ENCODE data around the gene ZNF511. TPM values are rescaled to one million over a fixed set of nuclear protein-coding genes. Genes with fewer than 3 reads are reported as not detected.

ZNF511 gene
- total RNA-seq, 1 donor from 2014 or later, result 36.3 TPM

- peaks cover 25% of the 10 kb centered on the region for H3K27me3 ChIP-seq
- TF ChIP-seq POLR2AphosphoS5 (IDR thresholded peaks at IDR 0.05; ENCODE audit: insufficient read depth in 1 of 2, low read depth in 1 of 2) (no peak), POLR2A (IDR thresholded peaks at IDR 0.05) (no peak), CTCF (IDR thresholded peaks at IDR 0.05) (no peak)
- intact Hi-C loops (cut with DNase I), result no loop called here
Observed at GRCh38 chr10:133327651-133328357, 19.1 kb downstream of the ZNF511 start.

GRCh38 chr10:133328358-133329343 is 19.9 kb downstream of the ZNF511 start:
- TF ChIP-seq POLR2AphosphoS5 (IDR thresholded peaks at IDR 0.05; ENCODE audit: insufficient read depth in 1 of 2, low read depth in 1 of 2), result no peak
- TF ChIP-seq POLR2A (IDR thresholded peaks at IDR 0.05), result no peak
- no peak for TF ChIP-seq CTCF (IDR thresholded peaks at IDR 0.05)
- Histone ChIP-seq H3K27me3 (peaks cover 25% of the 10 kb centered on the region), H3K4me3 (no peak overlapping the region), H3K27ac (no peak overlapping the region), H3K9me3 (no peaks in the 10 kb centered on the region), H3K36me3 (no peaks in the 10 kb centered on the region), H3K4me1 (peaks cover 25% of the 10 kb centered on the region)
- intact Hi-C loops (cut with DNase I), result no loop called here
- no peak for DNase-seq (ENCODE audit: extremely low spot score in 2 of 2)

More at GRCh38 chr10:133327651-133328357, 19.1 kb downstream of the ZNF511 start:
- Histone ChIP-seq H3K9me3 (no peaks in the 10 kb centered on the region), H3K27ac (no peak overlapping the region), H3K4me1 (peaks cover 25% of the 10 kb centered on the region), H3K36me3 (no peaks in the 10 kb centered on the region), H3K4me3 (no peak overlapping the region)
- DNase-seq (ENCODE audit: extremely low spot score in 2 of 2), result no peak

- intact Hi-C loops (cut with DNase I), result no loop called here
- Histone ChIP-seq H3K4me1 (peaks cover 26% of the 10 kb centered on the region), H3K9me3 (no peaks in the 10 kb centered on the region), H3K36me3 (no peaks in the 10 kb centered on the region), H3K27me3 (peaks cover 25% of the 10 kb centered on the region), H3K4me3 (peak overlapping the region in 1 of 2 donors; percentile 30), H3K27ac (no peak overlapping the region)
- TF ChIP-seq POLR2A (IDR thresholded peaks at IDR 0.05) (no peak), POLR2AphosphoS5 (IDR thresholded peaks at IDR 0.05; ENCODE audit: insufficient read depth in 1 of 2, low read depth in 1 of 2) (peak in 1 of 2 donors; percentile 12), CTCF (IDR thresholded peaks at IDR 0.05) (peak; percentile 69 to 85 (median 74))
- DNase-seq (ENCODE audit: extremely low spot score in 2 of 2), result no peak
Observed at GRCh38 chr10:133329491-133330202, 20.9 kb downstream of the ZNF511 start.

- intact Hi-C loops (cut with DNase I), result no loop called here
- Histone ChIP-seq H3K4me1 (peaks cover 34% of the 10 kb centered on the region), H3K4me3 (no peak overlapping the region), H3K27ac (no peak overlapping the region), H3K27me3 (peaks cover 11% of the 10 kb centered on the region), H3K9me3 (no peaks in the 10 kb centered on the region), H3K36me3 (no peaks in the 10 kb centered on the region)
- no peak for TF ChIP-seq POLR2A (IDR thresholded peaks at IDR 0.05)
- no peak for TF ChIP-seq POLR2AphosphoS5 (IDR thresholded peaks at IDR 0.05; ENCODE audit: insufficient read depth in 1 of 2, low read depth in 1 of 2)
- no peak for TF ChIP-seq CTCF (IDR thresholded peaks at IDR 0.05)
- DNase-seq (ENCODE audit: extremely low spot score in 2 of 2), result no peak
Observed at GRCh38 chr10:133332936-133333699, 24.4 kb downstream of the ZNF511 start.
